MM.1S (cell line): ENCODE data around the gene SLC43A1.

Experiments
- DNase-seq: peaks from one replicate; pipeline ENCODE4 v3.0.0-alpha.2; 2015
- H2AFZ ChIP-seq: fragments of 300-600 bp; sonication (generic); 2 replicates; pipeline ENCODE4 v1.6.0; 2016; ENCODE audit warnings: antibody characterized with exemption, low read length
- H3F3A ChIP-seq: fragments of 300-600 bp; sonication (generic); 2 replicates; pipeline ENCODE4 v1.6.1; 2016; ENCODE audit warnings: mild to moderate bottlenecking, antibody characterized with exemption, low read length, moderate library complexity, mixed read lengths; ENCODE audit not compliant: insufficient read depth
- H3K27ac ChIP-seq: fragments of 300-600 bp; sonication (generic); 2 replicates; pipeline ENCODE4 v1.5.1; 2016; ENCODE audit warnings: mild to moderate bottlenecking, low read length
- H3K27me3 ChIP-seq: fragments of 300-600 bp; sonication (generic); replicated peaks from 2 replicates; pipeline ENCODE4 v1.6.0; 2016; ENCODE audit warnings: low read length; ENCODE audit not compliant: insufficient read depth
- H3K36me3 ChIP-seq: fragments of 300-600 bp; sonication (generic); replicated peaks from 2 replicates; pipeline ENCODE4 v1.6.1; 2016; ENCODE audit warnings: mild to moderate bottlenecking, low read length, mixed read lengths; ENCODE audit not compliant: insufficient read depth
- H3K4me1 ChIP-seq: fragments of 300-600 bp; sonication (generic); 2 replicates; pipeline ENCODE4 v1.6.1; 2016; ENCODE audit warnings: low read length, mixed read lengths
- H3K4me2 ChIP-seq: fragments of 300-600 bp; sonication (generic); 2 replicates; pipeline ENCODE4 v1.6.0; 2016; ENCODE audit warnings: low read depth, low read length
- H3K4me3 ChIP-seq: fragments of 300-600 bp; sonication (generic); 2 replicates; pipeline ENCODE4 v1.5.1; 2016; ENCODE audit warnings: low read length, mixed read lengths
- H3K79me2 ChIP-seq: fragments of 300-600 bp; sonication (generic); 2 replicates; pipeline ENCODE4 v1.6.1; 2016; ENCODE audit warnings: mixed run types, low read length, mixed read lengths
- H3K9ac ChIP-seq: fragments of 300-600 bp; sonication (generic); 2 replicates; pipeline ENCODE4 v1.6.1; 2016; ENCODE audit warnings: low read length, mixed read lengths
- H3K9me2 ChIP-seq: fragments of 300-600 bp; sonication (generic); replicated peaks from 2 replicates; pipeline ENCODE4 v1.6.1; 2016; ENCODE audit warnings: mild to moderate bottlenecking, low read length, mixed read lengths; ENCODE audit not compliant: insufficient read depth
- H3K9me3 ChIP-seq: fragments of 300-600 bp; sonication (generic); replicated peaks from 2 replicates; pipeline ENCODE4 v1.6.1; 2016; ENCODE audit warnings: mild to moderate bottlenecking, low read length, mixed read lengths; ENCODE audit not compliant: insufficient read depth
- H4K20me1 ChIP-seq: fragments of 300-600 bp; sonication (generic); 2 replicates; pipeline ENCODE4 v1.6.1; 2016; ENCODE audit warnings: mild to moderate bottlenecking, low read length, moderate library complexity, mixed read lengths; ENCODE audit not compliant: insufficient read depth
- CTCF ChIP-seq: fragments of 300-600 bp; sonication (generic); IDR thresholded peaks from 2 replicates; pipeline ENCODE4 v1.5.1; 2016; ENCODE audit warnings: antibody characterized with exemption, low read length, mixed read lengths
- EZH2 ChIP-seq: fragments of 300-600 bp; sonication (generic); optimal IDR thresholded peaks from 2 replicates; pipeline ENCODE3; 2017; ENCODE audit warnings: low read depth, mild to moderate bottlenecking, antibody characterized with exemption, low read length, mixed read lengths
- EZH2phosphoT487 ChIP-seq: fragments of 300-600 bp; sonication (generic); IDR thresholded peaks from 2 replicates; pipeline ENCODE4 v1.6.1; 2018; ENCODE audit warnings: antibody characterized with exemption, low read length

SLC43A1 gene

GRCh38 chr11:57546451-57546850 lies 30.9 kb upstream of the SLC43A1 start:
- Histone ChIP-seq H3K9ac (no peak overlapping the region), H3K9me2 (no peaks in the 10 kb centered on the region), H3K9me3 (no peaks in the 10 kb centered on the region), H3F3A (peaks cover 23% of the 10 kb centered on the region), H3K27ac (peak overlapping the region; percentile 94; the same call in 1 of the 2 replicates), H2AFZ (no peak overlapping the region), H4K20me1 (no peaks in the 10 kb centered on the region), H3K4me1 (peaks cover 15% of the 10 kb centered on the region), H3K79me2 (no peaks in the 10 kb centered on the region), H3K4me3 (no peak overlapping the region), H3K36me3 (no peaks in the 10 kb centered on the region), H3K4me2 (no peak overlapping the region), H3K27me3 (no peaks in the 10 kb centered on the region)
- no peak for TF ChIP-seq EZH2phosphoT487
- no peak for TF ChIP-seq EZH2
- TF ChIP-seq CTCF, result no peak
- no peak for DNase-seq

GRCh38 chr11:57545883-57546282 lies 30.4 kb upstream of the SLC43A1 start:
- H3F3A ChIP-seq, result peaks cover 23% of the 10 kb centered on the region
- peaks cover 15% of the 10 kb centered on the region for H3K4me1 ChIP-seq
- no peaks in the 10 kb centered on the region for H3K36me3 ChIP-seq
- TF ChIP-seq EZH2, result no peak
- TF ChIP-seq CTCF, result no peak
- TF ChIP-seq EZH2phosphoT487, result no peak
- H3K4me2 ChIP-seq, result no peak overlapping the region
- no peaks in the 10 kb centered on the region for H3K9me3 ChIP-seq
- no peaks in the 10 kb centered on the region for H3K9me2 ChIP-seq
- no peak overlapping the region for H3K27ac ChIP-seq
- no peak overlapping the region for H3K9ac ChIP-seq
- no peak overlapping the region for H2AFZ ChIP-seq
- H3K79me2 ChIP-seq, result no peaks in the 10 kb centered on the region
- H4K20me1 ChIP-seq, result no peaks in the 10 kb centered on the region
- no peaks in the 10 kb centered on the region for H3K27me3 ChIP-seq
- no peak overlapping the region for H3K4me3 ChIP-seq
- DNase-seq, result no peak

GRCh38 chr11:57544566-57544965 lies 29.1 kb upstream of the SLC43A1 start:
- Histone ChIP-seq H3K9me3 (no peaks in the 10 kb centered on the region), H3K9ac (no peak overlapping the region), H3K79me2 (no peaks in the 10 kb centered on the region), H3K27ac (no peak overlapping the region), H3K9me2 (no peaks in the 10 kb centered on the region), H3F3A (peaks cover 23% of the 10 kb centered on the region), H3K4me3 (no peak overlapping the region), H3K36me3 (no peaks in the 10 kb centered on the region), H3K27me3 (no peaks in the 10 kb centered on the region), H2AFZ (no peak overlapping the region), H4K20me1 (no peaks in the 10 kb centered on the region), H3K4me2 (no peak overlapping the region), H3K4me1 (peaks cover 15% of the 10 kb centered on the region)
- TF ChIP-seq EZH2 (no peak), EZH2phosphoT487 (no peak), CTCF (no peak)
- no peak for DNase-seq
